ENCODE data around the gene ZNF8.
A peak's percentile ranks its signal among the peaks of the same experiment; 100 is the strongest.
"Not testable (repeated sequence)": the region's sequence is repeated elsewhere in the genome, so short reads cannot be mapped to it uniquely, and the experiment has no call there.

The ZNF8 gene

DNA sequence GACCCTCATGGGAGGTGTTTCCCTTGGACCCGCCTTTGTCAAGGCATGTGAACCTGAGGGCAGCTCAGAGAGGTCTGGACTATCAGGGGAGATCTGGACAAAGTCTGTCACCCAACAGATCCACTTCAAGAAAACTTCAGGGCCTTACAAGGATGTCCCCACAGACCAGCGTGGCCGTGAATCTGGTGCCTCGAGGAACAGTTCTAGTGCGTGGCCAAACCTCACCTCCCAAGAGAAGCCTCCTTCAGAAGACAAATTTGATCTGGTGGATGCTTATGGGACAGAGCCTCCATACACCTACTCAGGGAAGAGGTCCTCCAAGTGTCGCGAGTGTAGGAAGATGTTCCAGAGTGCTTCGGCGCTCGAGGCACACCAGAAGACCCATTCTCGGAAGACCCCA lies 59.6 kb downstream of the ZNF8 start:
- DNase-seq: no peak

DNA sequence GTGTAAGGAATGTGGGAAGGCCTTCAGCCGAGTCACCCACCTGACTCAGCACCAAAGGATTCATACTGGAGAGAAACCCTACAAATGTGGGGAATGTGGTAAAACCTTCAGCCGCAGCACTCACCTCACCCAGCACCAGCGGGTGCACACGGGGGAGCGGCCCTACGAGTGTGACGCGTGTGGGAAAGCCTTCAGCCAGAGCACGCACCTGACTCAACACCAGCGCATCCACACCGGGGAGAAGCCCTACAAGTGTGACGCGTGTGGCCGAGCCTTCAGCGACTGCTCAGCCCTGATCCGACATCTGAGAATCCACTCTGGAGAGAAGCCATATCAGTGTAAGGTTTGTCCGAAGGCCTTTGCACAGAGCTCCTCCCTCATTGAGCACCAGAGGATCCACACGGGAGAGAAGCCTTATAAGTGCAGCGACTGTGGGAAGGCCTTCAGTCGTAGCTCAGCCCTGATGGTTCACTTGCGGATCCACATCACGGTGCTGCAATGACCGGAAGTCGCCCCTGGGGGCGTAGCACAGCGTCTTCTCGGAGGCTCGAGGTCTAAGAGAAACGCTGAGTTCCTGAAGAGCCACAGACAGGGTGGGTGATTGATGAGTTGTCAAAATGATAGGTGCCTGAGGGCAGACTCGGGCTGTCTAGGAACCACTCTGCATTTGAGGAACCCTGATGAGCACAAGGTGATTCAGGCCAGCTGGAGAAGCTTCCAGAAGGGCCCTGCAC lies 60.2 kb downstream of the ZNF8 start:
- no peak for DNase-seq

DNA sequence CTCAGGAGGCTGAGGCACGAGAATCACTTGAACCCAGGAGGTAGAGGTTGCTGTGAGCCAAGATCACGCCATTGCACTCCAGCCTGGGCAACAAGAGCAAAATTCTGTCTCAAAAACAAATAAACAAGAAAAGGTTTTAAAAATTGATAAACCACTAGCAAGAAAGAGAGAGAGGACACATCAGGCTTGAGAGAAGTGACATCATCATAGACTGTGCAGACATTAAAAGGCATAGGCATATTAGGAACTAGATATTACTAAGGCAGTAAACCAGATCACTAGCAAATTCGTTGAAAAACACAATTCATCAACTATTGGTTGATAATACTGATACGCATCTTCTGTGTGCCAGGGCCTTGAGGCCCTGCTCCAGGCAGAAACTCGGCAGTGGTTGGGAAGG lies 66.8 kb downstream of the ZNF8 start:
- no peak for DNase-seq

DNA sequence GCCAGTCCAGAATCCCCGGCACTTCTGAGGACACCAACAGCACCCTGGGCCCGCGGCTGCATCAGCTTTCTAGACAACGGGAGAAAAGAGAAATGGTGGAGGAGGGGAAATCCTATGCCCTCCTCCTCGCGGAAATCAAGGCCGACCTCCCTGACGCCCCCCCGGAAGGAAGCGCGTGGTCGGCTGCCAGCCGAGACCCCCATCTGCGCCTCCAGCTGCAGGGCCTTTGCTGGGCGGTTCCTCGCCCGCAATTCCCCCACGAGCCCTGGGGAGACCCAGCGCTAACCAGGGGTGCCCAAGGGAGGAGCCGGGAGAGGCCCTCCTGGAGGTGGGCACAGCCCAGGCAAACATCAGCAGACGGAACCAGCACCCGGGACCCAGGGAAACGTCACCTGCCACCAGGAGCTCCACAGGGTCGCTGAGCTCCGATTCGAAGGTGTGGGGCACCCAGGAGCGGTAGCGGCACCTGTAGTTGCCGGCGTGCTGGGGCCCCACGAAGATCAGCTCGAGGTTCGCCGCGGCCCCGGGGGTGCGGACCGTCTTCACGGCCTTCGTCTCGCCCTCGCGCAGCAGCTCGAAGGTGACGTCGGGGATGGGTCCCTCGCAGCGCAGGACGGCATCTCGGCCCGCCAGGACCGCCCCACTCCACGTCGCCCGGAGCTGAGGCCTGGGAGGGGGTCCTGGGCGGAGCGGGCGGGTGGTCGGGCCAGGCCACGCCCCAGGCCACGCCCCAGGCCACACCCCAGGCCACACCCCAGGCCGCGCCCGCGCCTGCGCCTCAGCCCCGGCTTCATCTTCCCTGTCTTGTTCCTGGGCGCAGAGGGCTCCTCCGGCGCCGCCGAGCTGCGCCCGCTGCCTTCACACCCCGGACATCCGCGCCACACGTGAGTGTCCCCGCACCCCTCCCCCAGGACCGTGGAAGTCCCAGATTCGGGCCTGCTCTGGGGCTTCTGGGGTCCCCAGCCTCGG lies 68.5 kb downstream of the ZNF8 start:
- peak; percentile 52 for DNase-seq

DNA sequence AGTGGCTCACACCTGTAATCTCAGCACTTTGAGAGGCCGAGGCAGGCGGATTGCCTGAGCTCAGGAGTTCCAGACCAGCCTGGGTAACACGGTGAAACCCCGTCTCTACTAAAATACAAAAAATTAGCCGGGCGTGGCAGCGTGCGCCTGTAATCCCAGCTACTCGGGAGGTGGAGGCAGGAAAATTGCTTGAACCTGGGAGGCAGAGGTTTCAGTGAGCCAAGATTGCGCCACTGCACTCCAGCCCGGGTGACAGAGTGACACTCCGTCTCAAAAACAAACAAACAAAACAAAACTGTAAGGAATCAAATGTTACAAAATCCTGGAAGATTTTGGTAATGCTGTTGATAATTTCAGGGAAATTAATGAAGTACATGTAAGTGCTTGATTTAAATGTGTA lies 69.3 kb downstream of the ZNF8 start:
- not testable (repeated sequence) for DNase-seq

DNA sequence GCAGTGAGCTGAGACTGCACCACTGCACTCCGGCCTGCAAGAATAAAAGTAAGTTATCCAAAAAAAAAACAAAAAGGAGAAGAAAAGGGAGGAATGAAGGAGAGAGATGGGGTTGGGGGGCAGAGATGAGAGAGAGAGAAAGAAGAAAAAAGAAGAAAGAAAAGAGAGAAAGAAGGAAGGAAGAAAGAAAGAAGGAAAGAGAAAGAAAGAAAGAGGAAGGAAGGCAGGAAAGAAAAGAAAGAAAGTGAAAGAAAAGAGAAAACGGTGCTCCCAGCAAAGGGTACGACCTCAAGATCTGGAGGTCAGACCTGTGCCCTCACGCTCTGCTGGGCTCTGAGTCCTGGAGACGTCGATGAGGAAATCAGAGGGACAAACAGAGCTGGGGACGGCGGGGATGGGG lies 70.8 kb downstream of the ZNF8 start:
- DNase-seq: no peak

DNA sequence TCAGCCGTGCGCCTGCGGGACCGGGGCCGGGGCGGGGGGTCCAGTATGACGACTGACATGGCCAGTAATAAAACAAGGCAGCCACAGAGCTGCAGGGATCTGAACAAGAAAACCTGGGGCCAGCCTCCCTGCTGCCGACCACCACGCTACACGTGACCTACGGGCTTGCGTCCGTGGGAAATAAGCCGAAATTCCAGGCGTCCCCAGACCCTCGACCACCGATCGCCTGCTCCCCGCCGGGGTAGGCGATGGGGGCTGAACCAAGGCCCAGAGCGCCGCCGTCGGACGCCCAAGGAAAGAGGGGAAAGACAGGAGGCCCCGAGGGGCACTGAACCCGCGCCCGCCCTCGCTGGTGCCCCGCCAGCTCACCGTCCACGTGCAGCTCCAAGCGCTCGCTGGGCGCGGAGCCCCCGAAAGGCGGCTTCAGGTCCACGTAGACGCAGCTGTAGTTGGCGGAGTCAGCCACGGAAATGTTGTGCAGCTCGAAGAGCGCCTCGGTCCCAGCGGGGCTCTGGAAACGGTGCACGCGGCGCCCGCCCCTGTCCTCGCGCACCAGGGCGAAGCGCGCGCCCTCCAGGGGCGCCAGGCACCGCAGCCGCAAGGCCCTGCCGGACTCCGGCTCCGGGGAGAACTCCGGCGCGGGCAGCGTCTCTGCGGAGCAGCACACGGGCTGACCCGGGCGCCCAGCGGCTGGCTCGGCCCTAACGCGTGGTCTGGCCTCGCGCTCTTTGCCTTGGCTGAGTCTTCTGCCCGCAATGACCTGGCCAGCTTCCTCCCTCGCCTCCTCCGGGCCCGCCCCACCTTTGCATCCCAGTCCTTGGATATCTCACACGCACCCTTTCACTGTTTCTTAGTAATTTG lies 71.5 kb downstream of the ZNF8 start:
- no peak for DNase-seq

DNA sequence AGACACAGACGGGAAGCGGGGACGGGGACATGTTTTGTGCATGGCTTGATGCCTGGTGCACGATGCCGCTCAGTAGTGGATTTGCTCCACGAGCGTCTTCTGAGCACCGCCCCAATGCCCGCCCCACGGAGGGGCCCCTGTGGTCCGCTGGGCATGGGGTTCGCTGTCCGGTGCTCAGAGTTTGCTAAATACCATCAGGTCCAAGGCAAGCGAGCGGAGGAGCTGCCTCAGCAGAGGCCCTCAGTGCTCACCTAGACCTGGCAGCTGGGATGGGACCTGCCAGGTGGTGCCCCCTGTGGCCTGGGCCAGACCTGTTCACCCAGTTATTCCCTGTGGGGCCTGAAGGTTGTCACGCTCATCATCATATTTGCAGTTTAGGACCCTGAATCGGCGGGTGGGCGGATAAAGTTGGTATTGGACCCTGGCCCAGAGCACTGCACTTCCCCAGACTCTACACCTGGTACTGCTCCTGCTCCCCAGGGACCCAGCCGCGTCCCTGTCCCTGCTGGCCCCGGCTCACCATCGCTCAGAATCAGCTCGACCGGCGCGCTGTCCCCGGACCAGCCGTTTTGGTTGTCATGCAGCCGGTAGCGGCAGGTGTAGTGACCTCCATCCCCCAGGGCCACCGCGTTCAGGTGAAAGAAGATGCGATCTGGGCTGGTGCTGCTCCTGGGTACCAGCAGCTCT lies 72.3 kb downstream of the ZNF8 start:
- no peak for DNase-seq

DNA sequence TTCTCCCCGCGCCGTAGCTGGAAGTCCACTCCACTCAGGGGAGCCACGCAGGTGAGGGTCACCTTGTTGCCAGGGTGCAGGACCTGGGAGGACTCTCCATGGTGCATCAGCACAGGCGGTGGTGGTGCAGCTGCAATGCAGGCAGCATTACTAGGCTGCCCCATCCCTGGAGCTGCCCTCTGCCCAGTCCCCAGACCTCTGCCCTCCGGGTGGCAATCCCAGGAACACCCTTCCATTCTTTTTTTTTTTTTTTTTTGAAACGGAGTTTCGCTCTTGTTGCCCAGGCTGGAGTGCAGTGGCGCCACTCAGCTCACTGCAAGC lies 72.8 kb downstream of the ZNF8 start:
- no peak for DNase-seq

DNA sequence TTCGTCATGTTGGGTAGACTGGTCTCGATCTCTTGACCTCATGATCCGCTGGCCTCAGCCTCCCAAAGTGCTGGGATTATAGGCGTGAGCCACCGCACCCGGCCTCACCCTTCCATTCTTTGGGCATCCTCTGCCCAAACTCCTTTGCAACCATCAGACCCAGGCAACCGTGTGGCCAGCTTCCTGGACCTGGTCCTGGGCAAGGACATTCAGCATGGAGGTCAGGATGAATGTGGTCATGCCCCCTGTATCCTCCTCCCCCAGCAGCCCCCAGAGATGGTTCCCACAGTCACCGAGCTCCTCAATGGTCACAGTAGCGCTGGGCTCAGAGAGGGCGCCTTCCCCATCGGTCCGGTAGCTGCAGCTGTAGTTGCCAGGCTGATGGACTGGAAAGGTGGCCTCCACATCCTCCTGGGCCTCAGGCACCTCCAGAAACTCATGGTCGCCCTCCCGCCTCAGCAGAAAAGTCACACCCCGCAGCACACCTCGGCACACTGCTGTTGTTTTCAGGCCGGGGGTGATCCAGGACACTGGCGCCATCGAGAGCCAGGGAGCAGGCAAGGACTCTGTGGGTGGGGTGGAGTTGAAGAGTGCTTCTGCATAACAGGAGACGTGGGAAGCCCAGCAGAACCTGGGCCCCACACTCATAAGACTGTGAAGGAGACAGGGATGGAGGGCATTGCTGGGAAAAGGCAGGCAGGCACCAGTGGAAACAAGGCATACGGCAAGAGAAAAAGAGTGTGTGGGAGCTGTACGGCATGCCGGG lies 73.4 kb downstream of the ZNF8 start:
- no peak for DNase-seq
